Limb (tissue), 2 donors: Measurements from ENCODE around the gene B3GNT9.
A peak's percentile ranks its signal among the peaks of the same experiment; 100 is the strongest.

ENCODE experiments used
- DNase-seq, 2 donors: peaks; one replicate each; pipeline ENCODE4 v3.0.0-alpha.2; 2016; ENCODE audit errors: extremely low spot score in 2 of 2

The B3GNT9 gene

DNA sequence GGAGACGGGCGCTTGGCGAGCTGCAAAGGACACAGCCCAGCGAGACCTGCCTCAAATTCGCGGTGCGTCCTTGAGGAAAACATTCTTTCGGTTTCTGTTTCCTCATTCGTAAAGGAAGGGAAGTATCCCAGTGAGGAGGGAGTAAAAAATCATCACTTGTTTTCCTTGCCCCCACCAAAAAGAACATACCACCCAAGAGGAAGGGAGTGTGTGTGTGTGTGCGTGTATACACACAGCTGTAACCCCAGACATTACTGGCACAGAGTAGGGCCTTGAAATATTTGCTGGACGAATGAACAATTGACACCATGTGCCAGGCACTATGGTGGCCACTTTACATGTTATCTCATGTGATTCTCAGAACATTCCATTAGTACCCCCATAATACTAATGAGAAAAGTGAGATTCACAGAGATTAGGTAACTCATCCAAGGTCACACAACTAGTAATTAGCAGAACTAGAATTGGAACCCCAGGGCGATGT is 34.9 kb upstream of the B3GNT9 start:
- no peak for DNase-seq

GRCh38 chr16:67184995-67185650 is 34.3 kb upstream of the B3GNT9 start:
- DNase-seq: peak; percentile 84 to 93

DNA sequence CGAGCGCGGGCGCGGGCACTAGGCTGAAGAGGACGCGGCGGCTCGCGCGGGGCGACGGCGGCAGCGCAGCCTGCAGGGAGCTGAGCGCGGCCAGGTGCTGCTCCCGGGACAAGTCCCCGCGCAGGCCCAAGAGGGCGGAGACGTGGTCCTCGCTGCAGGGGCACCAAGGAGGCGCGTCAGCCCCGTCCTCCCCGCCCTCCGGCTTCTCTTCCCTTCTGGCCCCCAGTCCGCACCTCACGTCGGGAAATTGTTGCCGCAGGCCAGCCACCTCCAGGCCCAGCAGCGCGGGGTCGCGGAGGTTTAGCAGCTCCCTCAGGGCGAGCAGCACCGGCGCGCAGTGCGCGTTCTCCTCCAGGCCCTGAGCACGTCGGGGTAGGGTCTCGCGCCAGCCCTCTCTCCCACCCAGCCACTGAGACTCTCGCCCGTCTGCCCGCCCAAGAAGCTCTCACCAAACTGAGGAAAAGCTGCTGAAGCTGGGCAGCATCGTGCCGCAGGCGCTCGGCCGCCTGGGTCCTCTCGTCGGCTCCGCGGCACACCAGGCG is 33.7 kb upstream of the B3GNT9 start:
- DNase-seq: no peak

DNA sequence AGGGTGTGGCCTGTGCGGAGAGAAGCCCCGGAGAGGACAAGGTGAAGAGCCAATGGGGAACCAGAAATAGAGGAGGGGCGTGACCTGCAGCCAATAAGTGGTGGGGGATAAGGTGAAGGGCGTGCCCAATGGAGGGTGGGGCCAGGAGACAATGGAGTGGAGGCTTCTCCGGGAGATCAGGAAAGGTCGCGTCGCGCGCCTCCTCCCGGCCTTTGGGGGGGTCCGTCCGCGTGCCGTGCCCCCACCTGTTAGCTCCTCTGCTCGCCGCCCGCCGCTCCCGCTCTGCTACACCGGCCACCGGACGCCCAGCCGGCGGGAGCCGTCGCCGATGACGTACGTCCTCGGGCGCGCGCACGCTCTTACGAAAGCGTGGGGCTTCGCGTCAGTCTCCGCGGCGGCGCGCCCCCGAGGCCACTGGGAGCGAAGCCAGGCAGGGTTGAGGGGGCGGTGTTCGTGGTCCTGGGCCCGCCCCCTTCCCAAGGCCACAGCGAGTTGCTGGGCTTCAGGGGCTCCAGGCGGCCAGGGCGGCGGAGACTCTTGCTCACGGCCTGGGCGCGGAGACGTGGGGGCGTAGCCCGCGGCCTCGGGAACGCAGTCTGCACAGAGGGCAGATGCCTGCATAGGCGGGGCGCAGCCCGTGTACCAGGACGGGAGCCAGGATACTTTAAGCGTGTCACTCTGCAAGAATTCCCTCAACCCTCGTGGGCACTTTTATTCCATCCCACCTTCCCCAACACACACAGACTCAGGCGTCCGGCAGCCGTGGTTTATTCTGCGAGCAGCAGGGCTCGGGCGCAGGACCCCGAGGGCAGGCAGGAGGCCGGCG is 33.0 kb upstream of the B3GNT9 start, which contains the start of gene MATCAP1:
TSS of gene MATCAP1 (minus strand) at position 337 of the 826 bp plus-strand sequence. CDS start 3,353 bp downstream, outside the sequence.
- peak; percentile 97 to 99 for DNase-seq

- no peak for DNase-seq
Measured at GRCh38 chr16:67183284-67183626, 32.5 kb upstream of the B3GNT9 start.

DNA sequence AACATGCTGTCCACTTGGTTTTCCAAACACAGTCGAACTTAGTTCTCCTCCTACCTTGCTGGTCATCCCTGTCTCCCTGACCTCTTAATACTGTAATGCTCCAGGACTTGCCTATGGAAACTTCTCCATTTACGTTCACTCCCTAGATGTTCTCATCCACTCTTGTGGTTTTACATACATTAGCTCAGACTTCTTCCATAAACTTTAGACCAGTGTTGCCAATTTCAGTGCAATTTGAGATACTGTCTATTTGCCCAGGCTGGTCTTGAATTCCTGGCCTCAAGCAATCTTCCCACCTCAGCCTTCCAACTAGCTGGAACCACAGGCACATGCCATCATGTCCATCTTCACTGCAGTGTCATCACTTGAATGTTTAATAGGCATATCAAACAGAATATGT is 31.5 kb upstream of the B3GNT9 start:
- no peak for DNase-seq

DNA sequence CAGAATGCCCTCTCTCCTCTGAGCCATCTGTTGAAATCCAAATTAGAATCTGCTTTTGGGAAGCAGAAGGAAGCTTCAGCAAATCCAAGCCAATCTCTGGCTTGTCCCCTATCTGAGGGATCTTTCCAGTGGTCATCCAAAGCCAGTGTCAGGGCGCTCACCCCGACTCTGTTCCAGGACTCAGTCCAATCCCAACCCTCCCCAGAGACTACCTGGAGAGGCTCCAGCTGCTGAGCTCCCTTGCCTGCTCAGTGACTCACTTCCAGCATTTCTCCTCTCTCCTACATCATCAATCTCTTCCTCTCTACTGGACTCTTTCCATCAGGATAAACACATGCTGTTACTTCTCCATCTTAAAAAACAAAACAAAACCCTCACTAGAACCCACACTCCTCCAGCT is 30.5 kb upstream of the B3GNT9 start:
- no peak for DNase-seq

DNA sequence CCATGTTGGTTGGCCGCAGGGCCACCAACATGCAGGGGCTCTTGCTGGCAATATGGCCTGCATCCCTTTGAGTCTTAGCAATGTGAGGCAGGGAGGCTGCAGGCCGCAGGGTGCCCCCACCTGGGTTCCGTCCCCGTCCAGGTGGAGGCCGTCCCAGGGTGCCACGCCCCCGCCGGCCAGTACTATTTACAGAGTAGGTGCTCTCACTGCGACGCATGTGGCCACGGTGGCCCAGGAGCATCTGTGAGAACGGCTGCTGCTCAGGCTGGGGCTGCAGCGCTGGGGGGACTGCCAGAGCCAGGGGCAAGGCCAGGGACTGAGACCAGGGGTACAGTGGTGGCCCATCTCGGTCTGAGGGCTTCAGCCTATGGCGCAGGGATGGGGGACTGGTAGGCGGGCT is 29.4 kb upstream of the B3GNT9 start:
- DNase-seq: no peak

DNA sequence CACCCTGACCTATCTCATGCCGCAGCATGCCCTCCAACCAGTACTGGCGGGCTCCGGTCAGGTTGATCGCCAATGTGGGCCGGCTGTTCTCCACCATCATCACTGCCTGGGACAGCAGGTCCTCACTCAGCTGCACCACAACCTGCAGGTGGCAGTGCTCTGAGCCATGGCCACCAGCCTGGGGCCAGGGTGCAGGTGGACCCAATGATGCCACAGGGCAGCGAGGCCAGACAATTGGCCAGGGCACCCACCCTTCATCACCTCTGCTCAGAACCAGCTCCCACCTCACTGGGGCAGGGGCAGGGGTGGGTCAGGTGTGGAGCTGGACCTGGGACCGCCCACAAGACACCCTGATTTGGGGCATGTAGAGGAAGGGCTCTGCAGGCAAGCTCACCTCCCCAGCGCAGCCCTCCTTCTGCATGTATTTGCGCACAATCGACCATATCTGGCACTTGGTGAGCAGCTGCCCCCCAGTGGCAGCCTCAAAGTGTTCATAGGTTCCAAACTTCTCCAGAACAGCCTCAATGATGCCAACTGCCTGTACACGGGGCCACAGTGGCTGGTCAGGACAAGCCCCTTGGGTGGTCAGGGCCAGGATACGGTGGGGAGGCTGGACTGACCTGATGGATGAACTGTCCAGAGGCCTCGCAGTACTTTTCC is 28.8 kb upstream of the B3GNT9 start:
- no peak for DNase-seq

GRCh38 chr16:67177743-67178699 is 27.2 kb upstream of the B3GNT9 start:
- DNase-seq: peak in 1 of 2 donors; percentile 67

DNA sequence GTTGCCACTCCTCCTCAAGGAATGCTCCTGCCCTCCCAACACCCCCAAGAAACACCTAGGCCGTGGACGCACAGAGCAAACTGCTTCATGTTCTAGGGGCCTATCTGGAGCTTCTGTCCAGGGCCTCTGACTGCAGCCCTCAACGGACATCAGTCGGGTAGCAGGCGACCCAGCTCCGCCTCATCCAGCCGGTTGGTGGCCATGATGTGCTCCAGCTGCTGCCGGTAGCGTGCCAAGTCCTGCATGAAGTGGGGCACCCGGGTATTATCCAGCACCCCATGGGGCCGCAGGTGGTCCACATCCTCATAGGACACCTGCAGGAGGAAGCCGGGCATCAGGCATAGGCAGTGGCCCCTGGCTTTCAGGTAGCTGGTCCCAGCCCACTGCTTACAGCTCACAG is 25.9 kb upstream of the B3GNT9 start:
- DNase-seq: no peak

- DNase-seq: no peak
Measured at GRCh38 chr16:67174706-67175231, 24.0 kb upstream of the B3GNT9 start.

DNA sequence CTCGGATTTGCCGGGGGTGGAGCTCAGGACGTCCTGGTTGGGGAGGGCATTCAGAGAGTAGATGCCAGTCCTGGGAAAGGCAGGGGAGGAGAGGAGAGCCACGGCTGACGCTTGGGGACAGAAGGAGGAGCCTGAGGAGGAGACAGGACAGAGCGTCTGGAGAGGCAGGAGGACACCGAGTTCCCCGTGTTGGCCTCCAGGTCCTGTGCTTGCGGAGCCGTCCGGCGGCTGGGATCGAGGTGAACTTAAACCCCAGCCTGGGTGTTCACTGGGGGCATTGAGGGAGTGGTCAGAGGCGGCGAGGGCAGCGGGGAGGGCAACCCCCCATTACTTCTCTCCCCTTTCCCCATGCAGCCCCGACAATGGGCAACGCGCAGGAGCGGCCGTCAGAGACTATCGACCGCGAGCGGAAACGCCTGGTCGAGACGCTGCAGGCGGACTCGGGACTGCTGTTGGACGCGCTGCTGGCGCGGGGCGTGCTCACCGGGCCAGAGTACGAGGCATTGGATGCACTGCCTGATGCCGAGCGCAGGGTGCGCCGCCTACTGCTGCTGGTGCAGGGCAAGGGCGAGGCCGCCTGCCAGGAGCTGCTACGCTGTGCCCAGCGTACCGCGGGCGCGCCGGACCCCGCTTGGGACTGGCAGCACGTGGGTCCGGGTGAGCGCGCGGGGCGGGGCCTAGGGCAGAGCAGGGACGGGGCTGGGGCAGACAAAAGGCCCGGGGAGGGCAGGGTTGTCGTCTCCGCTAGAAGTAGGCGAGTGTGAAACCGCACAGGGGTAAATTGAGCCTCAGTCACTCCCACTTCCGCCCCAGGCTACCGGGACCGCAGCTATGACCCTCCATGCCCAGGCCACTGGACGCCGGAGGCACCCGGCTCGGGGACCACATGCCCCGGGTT is 23.3 kb upstream of the B3GNT9 start:
- peak in 1 of 2 donors; percentile 75 for DNase-seq

GRCh38 chr16:67173323-67173722 is 22.5 kb upstream of the B3GNT9 start:
- DNase-seq: no peak

GRCh38 chr16:67170949-67171649 is 20.3 kb upstream of the B3GNT9 start:
- no peak for DNase-seq

DNA sequence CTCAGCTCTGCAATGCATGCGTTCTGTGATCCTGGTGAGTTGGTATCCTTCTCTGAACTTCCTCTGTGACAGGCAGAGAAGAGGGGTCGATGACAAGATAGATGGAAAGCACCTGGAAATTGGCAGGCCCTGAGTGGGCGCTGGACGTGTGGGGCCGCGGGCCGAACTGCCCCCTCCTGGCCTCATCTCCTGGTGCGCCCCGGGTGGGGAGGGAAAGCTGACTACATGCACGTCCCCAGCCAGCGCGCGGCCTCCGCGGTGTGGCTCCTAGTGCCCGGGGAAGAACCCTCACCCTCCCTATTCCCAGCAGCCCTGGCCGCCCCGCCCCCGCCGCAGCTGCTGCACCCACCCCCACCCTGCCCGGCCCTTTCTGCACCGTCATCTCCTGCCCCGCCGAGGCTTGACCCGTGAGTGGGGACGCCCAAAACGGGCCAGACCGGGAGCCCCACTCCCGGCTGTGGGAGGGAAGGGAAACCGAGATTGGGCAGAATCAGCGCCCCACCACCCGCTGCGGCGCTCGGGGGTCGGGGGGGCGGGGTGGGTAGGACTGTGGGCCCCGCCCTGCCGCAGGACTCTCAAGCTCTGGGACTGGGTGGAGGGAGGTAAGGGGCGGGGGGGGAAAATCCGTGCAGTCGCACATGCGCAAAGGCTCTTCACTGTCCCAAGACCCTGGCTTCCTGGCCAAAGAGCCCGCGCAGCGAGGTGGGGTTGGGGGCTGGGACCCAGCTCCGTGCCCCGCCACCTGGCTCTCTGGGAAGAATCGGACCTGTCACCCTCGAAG is 19.6 kb upstream of the B3GNT9 start, which contains the start of gene NOL3:
TSS of gene NOL3 (plus strand) at position 371 of the 781 bp plus-strand sequence.
- peak in 1 of 2 donors; percentile 76 for DNase-seq

DNA sequence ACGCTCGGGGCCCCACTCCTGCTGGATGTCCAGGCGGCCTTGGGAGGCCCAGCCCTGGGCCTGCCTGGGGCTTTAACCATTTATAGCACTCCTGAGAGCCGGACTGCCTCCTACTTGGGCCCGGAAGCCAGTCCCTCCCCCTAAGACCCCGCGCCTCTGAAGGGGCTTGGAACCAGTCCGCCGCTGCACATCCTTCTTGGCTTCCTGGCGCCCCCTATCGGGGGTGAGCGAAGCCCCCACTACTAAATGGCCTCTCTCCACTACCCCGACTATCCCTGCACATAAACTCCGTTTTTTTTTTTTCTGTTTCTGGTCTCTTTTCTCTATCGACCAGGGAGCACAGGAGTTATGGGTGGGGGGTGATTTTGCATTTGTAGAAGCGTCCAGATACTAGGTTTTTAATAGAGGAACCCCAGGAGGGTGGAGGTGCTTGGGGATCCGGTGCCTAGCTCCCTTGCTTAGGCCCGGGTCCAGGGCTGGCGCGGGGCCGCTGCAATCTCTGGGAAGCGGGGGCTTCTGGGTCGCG is 18.9 kb upstream of the B3GNT9 start:
- DNase-seq: peak in 1 of 2 donors; percentile 64

- no peak for DNase-seq
Measured at GRCh38 chr16:67169011-67169451, 18.2 kb upstream of the B3GNT9 start.
